ENCODE data around the gene STK38L. TPM values are rescaled to one million over a fixed set of nuclear protein-coding genes. Genes with fewer than 3 reads are reported as not detected.

STK38L gene
- polyA plus RNA-seq, 2 of the 4 experiments (the other 2 are of a cell fraction), result 17.3 to 32.2 TPM

DNA sequence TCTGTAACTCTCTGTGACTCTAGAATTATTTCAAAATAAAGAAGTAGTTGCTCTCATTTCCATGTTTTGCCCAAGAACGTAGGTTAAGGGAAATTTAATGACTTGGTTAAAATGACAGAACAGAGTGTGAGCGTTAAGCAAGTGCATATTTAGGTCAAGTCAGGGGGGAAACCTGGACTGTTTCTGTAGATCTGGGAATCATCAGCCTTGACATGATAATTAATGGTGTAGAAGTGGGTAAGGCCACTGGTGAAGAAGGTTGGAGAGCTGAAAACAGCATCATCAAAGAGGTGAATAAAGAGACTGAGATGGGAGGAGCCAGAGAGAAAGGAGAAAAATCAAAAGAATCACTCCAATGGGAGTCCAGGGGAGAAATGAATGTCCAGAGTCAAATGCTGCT, 49.4 kb upstream of the STK38L start:
- no peak overlapping the region for H3K27ac ChIP-seq
- POLR2A ChIA-PET, result no interaction called here
- H3K9me3 ChIP-seq, result no peaks in the 10 kb centered on the region
- FAIRE-seq, result no peak
- WGBS (ENCODE audit: missing lambda C conversion rate), result 74% methylated on average over 2 of the region's 2 CpGs
- DNase-seq (ENCODE audit: low read depth in 1 of 2, low spot score in 1 of 2), result no peak
- peaks cover 28% of the 10 kb centered on the region for H3K4me1 ChIP-seq
- H3K4me2 ChIP-seq, result no peak overlapping the region
- ATAC-seq, result no peak
- CTCF ChIA-PET, result interaction anchor here (0.6 kb wide), 1 partner anchor 18 kb away, joined by 3 read pairs; no protein-coding TSS in a partner anchor
- H3K4me3 ChIP-seq, result no peak overlapping the region
- TF ChIP-seq TFCP2L1 (CRISPR knock-in tag; IDR thresholded peaks at IDR 0.05) (no peak), RARB (CRISPR knock-in tag; IDR thresholded peaks at IDR 0.05) (no peak), RFX5 (IDR thresholded peaks at IDR 0.05) (no peak), CBX8 (IDR thresholded peaks at IDR 0.05) (no peak), CHD4 (IDR thresholded peaks at IDR 0.05; ENCODE audit: borderline replicate concordance) (no peak), RNF2 (IDR thresholded peaks at IDR 0.05; ENCODE audit: borderline replicate concordance, low read depth) (no peak), KDM1A (IDR thresholded peaks at IDR 0.05; ENCODE audit: low read depth) (no peak), HEYL (CRISPR knock-in tag; IDR thresholded peaks at IDR 0.05) (no peak), CBX2 (IDR thresholded peaks at IDR 0.05; ENCODE audit: borderline replicate concordance, low read depth) (no peak), ESRRA (IDR thresholded peaks at IDR 0.05; ENCODE audit: borderline replicate concordance, low read length) (no peak), HOXB5 (CRISPR knock-in tag; IDR thresholded peaks at IDR 0.05) (no peak), ZFP36 (IDR thresholded peaks at IDR 0.05; ENCODE audit: borderline replicate concordance, partially characterized antibody) (no peak), GATA3 (IDR thresholded peaks at IDR 0.05; ENCODE audit: borderline replicate concordance) (no peak), TP53 (CRISPR knock-in tag; IDR thresholded peaks at IDR 0.05) (no peak), ZC3H11A (IDR thresholded peaks at IDR 0.05) (no peak), MYC (IDR thresholded peaks at IDR 0.05; ENCODE audit: borderline replicate concordance, low read length) (no peak), POLR2A (IDR thresholded peaks at IDR 0.05; ENCODE audit: low read length) (no peak)
- TF ChIP-seq, protein P1, sequence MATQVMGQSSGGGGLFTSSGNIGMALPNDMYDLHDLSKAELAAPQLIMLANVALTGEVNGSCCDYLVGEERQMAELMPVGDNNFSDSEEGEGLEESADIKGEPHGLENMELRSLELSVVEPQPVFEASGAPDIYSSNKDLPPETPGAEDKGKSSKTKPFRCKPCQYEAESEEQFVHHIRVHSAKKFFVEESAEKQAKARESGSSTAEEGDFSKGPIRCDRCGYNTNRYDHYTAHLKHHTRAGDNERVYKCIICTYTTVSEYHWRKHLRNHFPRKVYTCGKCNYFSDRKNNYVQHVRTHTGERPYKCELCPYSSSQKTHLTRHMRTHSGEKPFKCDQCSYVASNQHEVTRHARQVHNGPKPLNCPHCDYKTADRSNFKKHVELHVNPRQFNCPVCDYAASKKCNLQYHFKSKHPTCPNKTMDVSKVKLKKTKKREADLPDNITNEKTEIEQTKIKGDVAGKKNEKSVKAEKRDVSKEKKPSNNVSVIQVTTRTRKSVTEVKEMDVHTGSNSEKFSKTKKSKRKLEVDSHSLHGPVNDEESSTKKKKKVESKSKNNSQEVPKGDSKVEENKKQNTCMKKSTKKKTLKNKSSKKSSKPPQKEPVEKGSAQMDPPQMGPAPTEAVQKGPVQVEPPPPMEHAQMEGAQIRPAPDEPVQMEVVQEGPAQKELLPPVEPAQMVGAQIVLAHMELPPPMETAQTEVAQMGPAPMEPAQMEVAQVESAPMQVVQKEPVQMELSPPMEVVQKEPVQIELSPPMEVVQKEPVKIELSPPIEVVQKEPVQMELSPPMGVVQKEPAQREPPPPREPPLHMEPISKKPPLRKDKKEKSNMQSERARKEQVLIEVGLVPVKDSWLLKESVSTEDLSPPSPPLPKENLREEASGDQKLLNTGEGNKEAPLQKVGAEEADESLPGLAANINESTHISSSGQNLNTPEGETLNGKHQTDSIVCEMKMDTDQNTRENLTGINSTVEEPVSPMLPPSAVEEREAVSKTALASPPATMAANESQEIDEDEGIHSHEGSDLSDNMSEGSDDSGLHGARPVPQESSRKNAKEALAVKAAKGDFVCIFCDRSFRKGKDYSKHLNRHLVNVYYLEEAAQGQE (IDR thresholded peaks at IDR 0.05), result no peak

DNA sequence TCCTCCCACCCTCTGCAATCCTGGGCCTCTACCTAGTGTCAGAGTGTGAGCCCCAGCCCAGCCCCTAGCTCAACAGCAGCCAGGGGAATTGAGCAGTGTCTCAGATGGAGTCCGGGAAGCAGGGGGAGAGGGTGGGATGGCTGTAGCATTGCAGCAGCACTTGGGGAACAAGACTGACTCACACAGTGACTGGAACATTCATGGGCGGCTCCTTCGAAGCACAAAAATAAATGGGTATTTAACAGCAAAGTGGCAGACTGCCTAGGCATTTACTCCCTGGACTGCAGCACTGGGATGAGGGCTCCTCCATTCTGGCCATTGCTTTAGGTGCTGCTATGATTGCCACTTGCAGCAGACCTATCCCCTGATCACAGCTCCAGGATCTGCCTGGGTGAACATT, 46.0 kb upstream of the STK38L start:
- FAIRE-seq, result no peak
- Histone ChIP-seq H3K4me1 (peaks cover 10% of the 10 kb centered on the region; the same call in 2 of the 3 replicates), H3K4me2 (no peak overlapping the region), H3K9me3 (no peaks in the 10 kb centered on the region), H3K27ac (no peak overlapping the region), H3K4me3 (no peak overlapping the region)
- 85% methylated on average over 3 of the region's 3 CpGs for WGBS (ENCODE audit: missing lambda C conversion rate)
- no peak for DNase-seq (ENCODE audit: low read depth in 1 of 2, low spot score in 1 of 2)
- ChIA-PET POLR2A (no interaction called here), CTCF (interaction anchor here (1.4 kb wide), 1 partner anchor 11 kb away, joined by 6 read pairs; no protein-coding TSS in a partner anchor)
- TF ChIP-seq, protein P2, sequence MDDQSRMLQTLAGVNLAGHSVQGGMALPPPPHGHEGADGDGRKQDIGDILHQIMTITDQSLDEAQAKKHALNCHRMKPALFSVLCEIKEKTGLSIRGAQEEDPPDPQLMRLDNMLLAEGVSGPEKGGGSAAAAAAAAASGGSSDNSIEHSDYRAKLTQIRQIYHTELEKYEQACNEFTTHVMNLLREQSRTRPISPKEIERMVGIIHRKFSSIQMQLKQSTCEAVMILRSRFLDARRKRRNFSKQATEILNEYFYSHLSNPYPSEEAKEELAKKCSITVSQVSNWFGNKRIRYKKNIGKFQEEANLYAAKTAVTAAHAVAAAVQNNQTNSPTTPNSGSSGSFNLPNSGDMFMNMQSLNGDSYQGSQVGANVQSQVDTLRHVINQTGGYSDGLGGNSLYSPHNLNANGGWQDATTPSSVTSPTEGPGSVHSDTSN (IDR thresholded peaks at IDR 0.05), result no peak
- no peak for TF ChIP-seq RARB (CRISPR knock-in tag; IDR thresholded peaks at IDR 0.05)
- TF ChIP-seq TFCP2L1 (CRISPR knock-in tag; IDR thresholded peaks at IDR 0.05), result no peak
- TF ChIP-seq, protein P3, sequence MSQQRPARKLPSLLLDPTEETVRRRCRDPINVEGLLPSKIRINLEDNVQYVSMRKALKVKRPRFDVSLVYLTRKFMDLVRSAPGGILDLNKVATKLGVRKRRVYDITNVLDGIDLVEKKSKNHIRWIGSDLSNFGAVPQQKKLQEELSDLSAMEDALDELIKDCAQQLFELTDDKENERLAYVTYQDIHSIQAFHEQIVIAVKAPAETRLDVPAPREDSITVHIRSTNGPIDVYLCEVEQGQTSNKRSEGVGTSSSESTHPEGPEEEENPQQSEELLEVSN (IDR thresholded peaks at IDR 0.05; ENCODE audit: borderline replicate concordance, low read depth), result no peak
- no peak for TF ChIP-seq JUN (IDR thresholded peaks at IDR 0.05)
- no peak for TF ChIP-seq HOXB13 (CRISPR knock-in tag; IDR thresholded peaks at IDR 0.05; ENCODE audit: low read depth)
- no peak for TF ChIP-seq POLR2A (IDR thresholded peaks at IDR 0.05; ENCODE audit: low read length)
- TF ChIP-seq ZFP36 (IDR thresholded peaks at IDR 0.05; ENCODE audit: borderline replicate concordance, partially characterized antibody), result no peak
- TF ChIP-seq, protein P4, sequence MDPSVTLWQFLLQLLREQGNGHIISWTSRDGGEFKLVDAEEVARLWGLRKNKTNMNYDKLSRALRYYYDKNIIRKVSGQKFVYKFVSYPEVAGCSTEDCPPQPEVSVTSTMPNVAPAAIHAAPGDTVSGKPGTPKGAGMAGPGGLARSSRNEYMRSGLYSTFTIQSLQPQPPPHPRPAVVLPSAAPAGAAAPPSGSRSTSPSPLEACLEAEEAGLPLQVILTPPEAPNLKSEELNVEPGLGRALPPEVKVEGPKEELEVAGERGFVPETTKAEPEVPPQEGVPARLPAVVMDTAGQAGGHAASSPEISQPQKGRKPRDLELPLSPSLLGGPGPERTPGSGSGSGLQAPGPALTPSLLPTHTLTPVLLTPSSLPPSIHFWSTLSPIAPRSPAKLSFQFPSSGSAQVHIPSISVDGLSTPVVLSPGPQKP (IDR thresholded peaks at IDR 0.05; ENCODE audit: low read depth, low read length), result no peak
- TF ChIP-seq, protein P5, sequence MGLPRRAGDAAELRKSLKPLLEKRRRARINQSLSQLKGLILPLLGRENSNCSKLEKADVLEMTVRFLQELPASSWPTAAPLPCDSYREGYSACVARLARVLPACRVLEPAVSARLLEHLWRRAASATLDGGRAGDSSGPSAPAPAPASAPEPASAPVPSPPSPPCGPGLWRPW (IDR thresholded peaks at IDR 0.05), result no peak
- TF ChIP-seq GATA3 (IDR thresholded peaks at IDR 0.05; ENCODE audit: borderline replicate concordance), result no peak
- no peak for TF ChIP-seq KDM1A (IDR thresholded peaks at IDR 0.05; ENCODE audit: low read depth)
- TF ChIP-seq RFX5 (IDR thresholded peaks at IDR 0.05), result no peak
- no peak for TF ChIP-seq FOXS1 (CRISPR knock-in tag; IDR thresholded peaks at IDR 0.05)
- TF ChIP-seq EHMT2 (IDR thresholded peaks at IDR 0.05; ENCODE audit: low read depth), result no peak
- no peak for ATAC-seq

Data from A549 (cell line).